Activated B cell treated with CpG ODN at 0.5 μM for 24 hours (primary cell): ENCODE results near the gene HCFC2. TPM values are rescaled to one million over a fixed set of nuclear protein-coding genes. Genes with fewer than 3 reads are reported as not detected.

Source experiments
- ATAC-seq: fragments of 200-7000 bp; cut with Tn5 transposase; one replicate; pipeline ENCODE4 v1.10.0; 2021; ENCODE audit warnings: low read depth, mild to moderate bottlenecking, moderate library complexity
- CTCF ChIA-PET: fragments of 350-600 bp; sonication (Branson Sonifier 250); formaldehyde crosslinking; loops from one replicate; lab custom pipeline; 2021; ENCODE audit warnings: antibody characterized with exemption; lab: Charles Lee
- POLR2A ChIA-PET: fragments of 350-600 bp; sonication (Branson Sonifier 250); formaldehyde crosslinking; loops from one replicate; lab custom pipeline; 2021; ENCODE audit warnings: antibody characterized with exemption; lab: Charles Lee
- DNase-seq: peaks from one replicate; pipeline ENCODE4 v3.0.0; 2022
- H3K27ac Mint-ChIP-seq: one replicate; pipeline ENCODE4 v1.8.0; 2020; ENCODE audit warnings: mixed read lengths
- H3K27me3 Mint-ChIP-seq: one replicate; pipeline ENCODE4 v1.8.0; 2021; ENCODE audit warnings: mixed read lengths
- H3K36me3 Mint-ChIP-seq: one replicate; pipeline ENCODE4 v1.8.0; 2021; ENCODE audit warnings: low read depth, mixed read lengths
- H3K4me1 Mint-ChIP-seq: one replicate; pipeline ENCODE4 v1.8.0; 2021; ENCODE audit warnings: mixed read lengths
- H3K4me3 Mint-ChIP-seq: one replicate; pipeline ENCODE4 v1.8.0; 2020; ENCODE audit warnings: mild to moderate bottlenecking, mixed read lengths
- H3K9me3 Mint-ChIP-seq: one replicate; pipeline ENCODE4 v1.8.0; 2020; ENCODE audit warnings: mixed read lengths
- intact Hi-C: fragments of 100-400 bp; cut with micrococcal nuclease; formaldehyde crosslinking; loops from one replicate; pipeline ENCODE4 v1.15.1; 2024
- total RNA-seq: library from RNA; stranded (reverse); gene quantifications from 2 replicates; pipeline ENCODE4 v1.2.3, GENCODE V29; 2022
- TF ChIP-seq, protein P1 (sequence below): fragments of 200-600 bp; IDR thresholded peaks from one replicate; pipeline ENCODE4 v1.8.0; 2022; ENCODE audit warnings: antibody characterized with exemption, mild to moderate bottlenecking

The HCFC2 gene
- total RNA-seq, 1 donor from 2014 or later: 11.2 TPM

- no peaks in the 10 kb centered on the region for H3K4me1 Mint-ChIP-seq
- intact Hi-C loops: no loop called here
- ChIA-PET POLR2A (no interaction called here), CTCF (no interaction called here)
- TF ChIP-seq, protein P1, sequence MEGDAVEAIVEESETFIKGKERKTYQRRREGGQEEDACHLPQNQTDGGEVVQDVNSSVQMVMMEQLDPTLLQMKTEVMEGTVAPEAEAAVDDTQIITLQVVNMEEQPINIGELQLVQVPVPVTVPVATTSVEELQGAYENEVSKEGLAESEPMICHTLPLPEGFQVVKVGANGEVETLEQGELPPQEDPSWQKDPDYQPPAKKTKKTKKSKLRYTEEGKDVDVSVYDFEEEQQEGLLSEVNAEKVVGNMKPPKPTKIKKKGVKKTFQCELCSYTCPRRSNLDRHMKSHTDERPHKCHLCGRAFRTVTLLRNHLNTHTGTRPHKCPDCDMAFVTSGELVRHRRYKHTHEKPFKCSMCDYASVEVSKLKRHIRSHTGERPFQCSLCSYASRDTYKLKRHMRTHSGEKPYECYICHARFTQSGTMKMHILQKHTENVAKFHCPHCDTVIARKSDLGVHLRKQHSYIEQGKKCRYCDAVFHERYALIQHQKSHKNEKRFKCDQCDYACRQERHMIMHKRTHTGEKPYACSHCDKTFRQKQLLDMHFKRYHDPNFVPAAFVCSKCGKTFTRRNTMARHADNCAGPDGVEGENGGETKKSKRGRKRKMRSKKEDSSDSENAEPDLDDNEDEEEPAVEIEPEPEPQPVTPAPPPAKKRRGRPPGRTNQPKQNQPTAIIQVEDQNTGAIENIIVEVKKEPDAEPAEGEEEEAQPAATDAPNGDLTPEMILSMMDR: no peak
- H3K4me3 Mint-ChIP-seq: no peak overlapping the region
- H3K27ac Mint-ChIP-seq: no peak overlapping the region
- peaks cover 8% of the 10 kb centered on the region for H3K27me3 Mint-ChIP-seq
- DNase-seq (no peak), ATAC-seq (no peak)
- no peaks in the 10 kb centered on the region for H3K9me3 Mint-ChIP-seq
- H3K36me3 Mint-ChIP-seq: no peaks in the 10 kb centered on the region
Measured at GRCh38 chr12:104044158-104044557, 20.2 kb upstream of the HCFC2 start.

- DNase-seq (no peak), ATAC-seq (no peak)
- Mint-ChIP-seq H3K27ac (no peak overlapping the region), H3K4me3 (no peak overlapping the region), H3K4me1 (peaks cover 5% of the 10 kb centered on the region), H3K9me3 (no peaks in the 10 kb centered on the region), H3K27me3 (peaks cover 24% of the 10 kb centered on the region), H3K36me3 (no peaks in the 10 kb centered on the region)
- ChIA-PET CTCF (no interaction called here), POLR2A (no interaction called here)
- intact Hi-C loops: no loop called here
- TF ChIP-seq, protein P1: no peak
Measured at GRCh38 chr12:104046306-104046705, 18.0 kb upstream of the HCFC2 start.

GRCh38 chr12:104048162-104048561 lies 16.2 kb upstream of the HCFC2 start:
- intact Hi-C loops: no loop called here
- no peak overlapping the region for H3K4me3 Mint-ChIP-seq

DNA sequence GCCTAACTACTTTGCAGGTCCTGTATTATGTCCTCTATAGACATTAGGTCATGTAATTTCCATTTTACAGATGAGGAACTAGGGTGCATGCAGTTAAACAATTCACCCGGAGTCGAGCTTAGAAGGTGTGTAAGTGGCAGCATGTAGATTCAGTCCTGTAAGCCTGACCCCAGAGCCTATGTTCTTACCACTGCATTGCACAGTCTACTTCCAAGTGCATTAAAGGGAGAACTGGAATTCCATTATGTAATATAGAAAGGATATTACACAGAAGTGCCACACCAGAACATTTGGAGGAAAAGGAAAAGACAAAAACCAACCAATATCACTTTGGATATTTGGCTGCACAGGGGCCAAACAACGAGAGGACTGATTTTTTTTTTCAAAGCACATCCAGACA lies 15.5 kb upstream of the HCFC2 start:
- POLR2A ChIA-PET: no interaction called here
- Mint-ChIP-seq H3K27me3 (peaks cover 34% of the 10 kb centered on the region), H3K9me3 (no peaks in the 10 kb centered on the region), H3K36me3 (no peaks in the 10 kb centered on the region), H3K4me1 (peaks cover 5% of the 10 kb centered on the region), H3K4me3 (no peak overlapping the region), H3K27ac (no peak overlapping the region)
- ATAC-seq (no peak), DNase-seq (no peak)
- CTCF ChIA-PET: no interaction called here
- TF ChIP-seq, protein P1: no peak
- intact Hi-C loops: no loop called here

More at GRCh38 chr12:104048162-104048561, 16.2 kb upstream of the HCFC2 start:
- ChIA-PET POLR2A (no interaction called here), CTCF (no interaction called here)
- no peak overlapping the region for H3K27ac Mint-ChIP-seq
- H3K9me3 Mint-ChIP-seq: no peaks in the 10 kb centered on the region
- no peaks in the 10 kb centered on the region for H3K36me3 Mint-ChIP-seq
- TF ChIP-seq, protein P1: no peak
- ATAC-seq: no peak
- peaks cover 31% of the 10 kb centered on the region for H3K27me3 Mint-ChIP-seq
- no peak for DNase-seq
- H3K4me1 Mint-ChIP-seq: peaks cover 5% of the 10 kb centered on the region

GRCh38 chr12:104049278-104049902 lies 14.9 kb upstream of the HCFC2 start:
- POLR2A ChIA-PET: no interaction called here
- CTCF ChIA-PET: no interaction called here
- no peak overlapping the region for H3K4me3 Mint-ChIP-seq
- TF ChIP-seq, protein P1: no peak
- no peaks in the 10 kb centered on the region for H3K36me3 Mint-ChIP-seq
- H3K27ac Mint-ChIP-seq: no peak overlapping the region
- DNase-seq (no peak), ATAC-seq (no peak)
- intact Hi-C loops: no loop called here
- peaks cover 5% of the 10 kb centered on the region for H3K4me1 Mint-ChIP-seq
- no peaks in the 10 kb centered on the region for H3K9me3 Mint-ChIP-seq
- H3K27me3 Mint-ChIP-seq: peaks cover 37% of the 10 kb centered on the region
